Uterus (tissue), 2 donors: ENCODE data around the gene VPS4B.

Source experiments
- POLR2A ChIP-seq, 2 donors: fragments of 450-650 bp; IDR thresholded peaks; one replicate each; pipeline ENCODE4 v1.6.1; 2016; ENCODE audit warnings: antibody characterized with exemption in 2 of 2, mild to moderate bottlenecking in 1 of 2, moderate library complexity in 1 of 2
- TF ChIP-seq, protein P1 (sequence below), 4 experiments: fragments of 200-600 bp in 2 of 4; fragments of 450-650 bp in 2 of 4; sonication (generic) in 2 of 4; IDR thresholded peaks; one replicate each; pipeline ENCODE4 v1.5.1; 2016 to 2019; ENCODE audit warnings: antibody characterized with exemption in 4 of 4, mild to moderate bottlenecking in 2 of 4, moderate library complexity in 1 of 4

DNA sequence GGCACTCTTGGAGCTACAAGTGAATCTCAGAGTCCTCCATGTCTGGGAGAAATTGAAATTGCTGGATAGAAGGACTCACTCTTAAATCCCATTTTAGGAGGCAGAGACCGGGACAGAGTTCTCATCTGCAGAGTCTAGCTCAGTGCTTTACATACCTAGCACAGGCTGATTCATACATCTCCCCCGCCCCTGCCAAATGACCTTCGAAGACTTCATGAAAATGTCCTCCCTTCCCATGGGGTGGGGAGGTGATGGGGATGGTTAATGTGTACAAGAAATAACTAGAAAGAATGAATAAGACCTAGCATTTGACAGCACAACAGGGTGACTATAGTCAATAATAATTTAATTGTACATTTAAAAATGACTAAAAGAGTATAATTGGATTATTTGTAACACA lies 46.3 kb upstream of the VPS4B start:
- no peak for TF ChIP-seq POLR2A (IDR thresholded peaks at IDR 0.05)
- TF ChIP-seq, protein P1, sequence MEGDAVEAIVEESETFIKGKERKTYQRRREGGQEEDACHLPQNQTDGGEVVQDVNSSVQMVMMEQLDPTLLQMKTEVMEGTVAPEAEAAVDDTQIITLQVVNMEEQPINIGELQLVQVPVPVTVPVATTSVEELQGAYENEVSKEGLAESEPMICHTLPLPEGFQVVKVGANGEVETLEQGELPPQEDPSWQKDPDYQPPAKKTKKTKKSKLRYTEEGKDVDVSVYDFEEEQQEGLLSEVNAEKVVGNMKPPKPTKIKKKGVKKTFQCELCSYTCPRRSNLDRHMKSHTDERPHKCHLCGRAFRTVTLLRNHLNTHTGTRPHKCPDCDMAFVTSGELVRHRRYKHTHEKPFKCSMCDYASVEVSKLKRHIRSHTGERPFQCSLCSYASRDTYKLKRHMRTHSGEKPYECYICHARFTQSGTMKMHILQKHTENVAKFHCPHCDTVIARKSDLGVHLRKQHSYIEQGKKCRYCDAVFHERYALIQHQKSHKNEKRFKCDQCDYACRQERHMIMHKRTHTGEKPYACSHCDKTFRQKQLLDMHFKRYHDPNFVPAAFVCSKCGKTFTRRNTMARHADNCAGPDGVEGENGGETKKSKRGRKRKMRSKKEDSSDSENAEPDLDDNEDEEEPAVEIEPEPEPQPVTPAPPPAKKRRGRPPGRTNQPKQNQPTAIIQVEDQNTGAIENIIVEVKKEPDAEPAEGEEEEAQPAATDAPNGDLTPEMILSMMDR (IDR thresholded peaks at IDR 0.05) = no peak
